GM12878 (cell line): Measurements from ENCODE around the gene SERPING1. TPM values are rescaled to one million over a fixed set of nuclear protein-coding genes. Genes with fewer than 3 reads are reported as not detected.

Experiments used
- ATAC-seq: fragments of 200-7000 bp; cut with Tn5 transposase; 3 replicates; pipeline ENCODE4 v1.9.1; 2020; ENCODE audit warnings: mild to moderate bottlenecking, moderate library complexity
- BruUV-seq: library from RNA; stranded (reverse); fragments of 400-500 nt; replicated peaks from 2 replicates; lab custom pipeline; 2021; lab: Mats Ljungman, UMichigan
- CTCF ChIA-PET: fragments of 300-600 bp; sonication (Branson Sonifier 250); formaldehyde crosslinking; extraction: SDS; loops from one replicate; lab custom pipeline; 2021; ENCODE audit warnings: inconsistent platforms; lab: Yijun Ruan, JAX
- POLR2A ChIA-PET: fragments of 350-600 bp; formaldehyde crosslinking; extraction: SDS; loops from one replicate; lab custom pipeline; 2021; ENCODE audit warnings: inconsistent platforms; lab: Charles Lee
- RAD21 ChIA-PET: fragments of 300-600 bp; sonication (Branson Sonifier 250); formaldehyde crosslinking; loops from one replicate; lab custom pipeline; 2023; ENCODE audit warnings: antibody characterized with exemption; ENCODE audit not compliant: unreplicated experiment; lab: Charles Lee
- SMC1A ChIA-PET: fragments of 300-600 bp; sonication (Branson Sonifier 250); formaldehyde crosslinking; loops from one replicate; lab custom pipeline; 2023; ENCODE audit not compliant: unreplicated experiment, uncharacterized antibody; lab: Charles Lee
- DNase-seq: peaks from one replicate; pipeline ENCODE4 v3.0.0-alpha.2; 2011; ENCODE audit warnings: low read depth, low spot score
- FAIRE-seq: peaks from 3 replicates; lab custom pipeline; 2011; peaks lifted over from hg19 to GRCh38; lab: Jason Lieb, UNC
- H2AFZ ChIP-seq: 2 replicates; pipeline ENCODE4 v1.6.0; 2011; ENCODE audit warnings: low read depth, low read length, control low read depth; ENCODE audit not compliant: control insufficient read depth
- H3K27ac ChIP-seq: 2 replicates; pipeline ENCODE4 v1.5.1; 2011; ENCODE audit warnings: control low read depth; ENCODE audit not compliant: control insufficient read depth, insufficient read depth
- H3K27me3 ChIP-seq, 2 experiments: replicated peaks in 1 of 2; 2 replicates each; pipeline versions ENCODE4 v1.6.0 to v1.6.1; 2011; ENCODE audit warnings: low read length in 1 of 2; ENCODE audit not compliant: control insufficient read depth in 2 of 2, insufficient read depth in 2 of 2
- H3K36me3 ChIP-seq, 2 experiments: 2 replicates each; pipeline ENCODE4 v1.5.1; 2011; ENCODE audit warnings: low read length in 1 of 2; ENCODE audit not compliant: control insufficient read depth in 2 of 2, insufficient read depth in 2 of 2
- H3K4me1 ChIP-seq: 2 replicates; pipeline ENCODE4 v1.6.1; 2011; ENCODE audit warnings: mild to moderate bottlenecking, low read length, moderate library complexity, mixed read lengths; ENCODE audit not compliant: control insufficient read depth, insufficient read depth
- H3K4me2 ChIP-seq: 2 replicates; pipeline ENCODE4 v1.6.0; 2011; ENCODE audit warnings: control low read depth; ENCODE audit not compliant: control insufficient read depth, insufficient read depth
- H3K4me3 ChIP-seq: fragments of 200-600 bp; sonication (generic); 2 replicates; pipeline ENCODE4 v1.5.1; 2016
- H3K79me2 ChIP-seq: 2 replicates; pipeline ENCODE4 v1.6.0; 2011; ENCODE audit warnings: low read length; ENCODE audit not compliant: control insufficient read depth, insufficient read depth
- H3K9ac ChIP-seq: 2 replicates; pipeline ENCODE4 v1.8.0; 2011; ENCODE audit warnings: low read length, control low read depth, mixed read lengths; ENCODE audit not compliant: control insufficient read depth, insufficient read depth
- H3K9me3 ChIP-seq: replicated peaks from 3 replicates; pipeline ENCODE4 v1.5.1; 2011; ENCODE audit warnings: mild to moderate bottlenecking, low read length; ENCODE audit not compliant: control insufficient read depth, insufficient read depth
- H4K20me1 ChIP-seq: 2 replicates; pipeline ENCODE4 v1.6.0; 2011; ENCODE audit not compliant: control insufficient read depth, insufficient read depth
- KDM1A ChIP-seq: fragments of 200-600 bp; sonication (generic); IDR thresholded peaks from 2 replicates; pipeline ENCODE4 v1.6.1; 2016; ENCODE audit warnings: borderline replicate concordance
- PRDM15 ChIP-seq: fragments of 450-650 bp; formaldehyde crosslinking; IDR thresholded peaks from 2 replicates; pipeline ENCODE4 v1.4.0; 2020; ENCODE audit warnings: mild to moderate bottlenecking, moderate library complexity
- WGBS: methylation state at CpG from one replicate; pipeline ENCODE4 v1.1.6; 2016; ENCODE audit warnings: low lambda C conversion rate; ENCODE audit not compliant: insufficient replicate concordance, insufficient coverage; ENCODE audit errors: missing lambda C conversion rate; 5-methylcytosine and 5-hydroxymethylcytosine counted together
- in situ Hi-C: fragments of 300-500 bp; cut with MboI; formaldehyde crosslinking; loops from 9 replicates; pipeline ENCODE4 v1.14.3; 2018; ENCODE audit warnings: mixed read lengths
- intact Hi-C: fragments of 100-400 bp; cut with micrococcal nuclease; formaldehyde crosslinking; loops from one replicate; pipeline ENCODE4 v1.14.2; 2022; ENCODE audit not compliant: unreplicated experiment
- polyA plus RNA-seq, 11 experiments: library from polyadenylated mRNA; depleted of rRNA in 4 of 11; unstranded in 6 of 11; stranded (reverse) in 5 of 11; fragments of >200 nt; fragmentation: Nextera tagmentation in 4 of 11; fragmentation: Illumina TruSeq in 1 of 11; extraction: Ambion mirVana in 4 of 11; extraction: Trizol in 1 of 11; gene quantifications; 1 replicate in 1 of 11; 2 replicates in 10 of 11; pipeline versions ENCODE4 v1.2.1 to v1.2.3, GENCODE V29; 2011 to 2016; ENCODE audit warnings: inconsistent platforms in 2 of 11, missing spikeins in 2 of 11, low read depth in 1 of 11
- total RNA-seq, 4 experiments: library from RNA; depleted of rRNA in 3 of 4; stranded (reverse); fragments of >200 nt in 3 of 4; fragmentation: Illumina TruSeq in 1 of 4; extraction: Trizol in 1 of 4; gene quantifications; 2 replicates each; pipeline versions ENCODE4 v1.2.1 to v1.2.3, GENCODE V29; 2013 to 2021
- TF ChIP-seq, protein P1 (sequence below): fragments of 450-650 bp; IDR thresholded peaks from 2 replicates; pipeline ENCODE4 v1.6.1; 2017; ENCODE audit warnings: mild to moderate bottlenecking, moderate library complexity

The SERPING1 gene
- total and polyA plus RNA-seq, 10 of the 15 experiments (the other 5 are each of a cell fraction or from before 2014, with no cell fraction given): 0.24 to 1.4 TPM; not detected in 8

DNA sequence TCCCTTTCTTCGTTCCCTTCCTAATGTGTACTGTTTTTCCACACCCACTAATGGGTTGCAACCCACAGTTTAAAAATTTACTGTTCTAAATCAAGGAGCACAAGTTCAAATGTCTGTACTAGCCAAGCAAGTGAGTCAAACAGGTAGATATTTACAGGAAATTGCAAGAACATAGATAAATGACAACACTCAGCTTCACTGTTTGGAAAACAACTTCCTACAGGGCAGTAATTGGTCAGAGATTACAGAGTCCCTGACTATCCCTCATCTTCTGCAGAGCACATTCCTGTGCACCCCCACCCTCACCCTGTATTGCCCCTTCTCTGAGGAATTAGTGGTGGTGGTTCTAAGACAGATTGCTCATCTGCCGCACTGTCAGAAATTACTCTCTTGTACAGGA, 1.9 kb downstream of the SERPING1 start:
- no peak for FAIRE-seq
- in situ Hi-C loops: no loop called here
- ChIA-PET RAD21 (no interaction called here), POLR2A (no interaction called here), SMC1A (no interaction called here), CTCF (interaction anchor here (1.0 kb wide), 1 partner anchor 42 kb away, joined by 3 read pairs; no protein-coding TSS in a partner anchor)
- Histone ChIP-seq H4K20me1 (no peaks in the 10 kb centered on the region), H3K27ac (no peak overlapping the region), H3K4me3 (no peak overlapping the region), H3K36me3 (no peaks in the 10 kb centered on the region)
- no TSS peak for BruUV-seq
- TF ChIP-seq PRDM15 (CRISPR knock-in tag) (no peak), KDM1A (no peak)
- TF ChIP-seq, protein P1, sequence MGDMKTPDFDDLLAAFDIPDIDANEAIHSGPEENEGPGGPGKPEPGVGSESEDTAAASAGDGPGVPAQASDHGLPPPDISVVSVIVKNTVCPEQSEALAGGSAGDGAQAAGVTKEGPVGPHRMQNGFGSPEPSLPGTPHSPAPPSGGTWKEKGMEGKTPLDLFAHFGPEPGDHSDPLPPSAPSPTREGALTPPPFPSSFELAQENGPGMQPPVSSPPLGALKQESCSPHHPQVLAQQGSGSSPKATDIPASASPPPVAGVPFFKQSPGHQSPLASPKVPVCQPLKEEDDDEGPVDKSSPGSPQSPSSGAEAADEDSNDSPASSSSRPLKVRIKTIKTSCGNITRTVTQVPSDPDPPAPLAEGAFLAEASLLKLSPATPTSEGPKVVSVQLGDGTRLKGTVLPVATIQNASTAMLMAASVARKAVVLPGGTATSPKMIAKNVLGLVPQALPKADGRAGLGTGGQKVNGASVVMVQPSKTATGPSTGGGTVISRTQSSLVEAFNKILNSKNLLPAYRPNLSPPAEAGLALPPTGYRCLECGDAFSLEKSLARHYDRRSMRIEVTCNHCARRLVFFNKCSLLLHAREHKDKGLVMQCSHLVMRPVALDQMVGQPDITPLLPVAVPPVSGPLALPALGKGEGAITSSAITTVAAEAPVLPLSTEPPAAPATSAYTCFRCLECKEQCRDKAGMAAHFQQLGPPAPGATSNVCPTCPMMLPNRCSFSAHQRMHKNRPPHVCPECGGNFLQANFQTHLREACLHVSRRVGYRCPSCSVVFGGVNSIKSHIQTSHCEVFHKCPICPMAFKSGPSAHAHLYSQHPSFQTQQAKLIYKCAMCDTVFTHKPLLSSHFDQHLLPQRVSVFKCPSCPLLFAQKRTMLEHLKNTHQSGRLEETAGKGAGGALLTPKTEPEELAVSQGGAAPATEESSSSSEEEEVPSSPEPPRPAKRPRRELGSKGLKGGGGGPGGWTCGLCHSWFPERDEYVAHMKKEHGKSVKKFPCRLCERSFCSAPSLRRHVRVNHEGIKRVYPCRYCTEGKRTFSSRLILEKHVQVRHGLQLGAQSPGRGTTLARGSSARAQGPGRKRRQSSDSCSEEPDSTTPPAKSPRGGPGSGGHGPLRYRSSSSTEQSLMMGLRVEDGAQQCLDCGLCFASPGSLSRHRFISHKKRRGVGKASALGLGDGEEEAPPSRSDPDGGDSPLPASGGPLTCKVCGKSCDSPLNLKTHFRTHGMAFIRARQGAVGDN: no peak
- TF ChIP-seq, all 136 proteins: peak for 0
- Histone ChIP-seq H3K4me2 (no peak overlapping the region), H3K9ac (no peak overlapping the region), H3K79me2 (no peaks in the 10 kb centered on the region), H3K9me3 (no peaks in the 10 kb centered on the region), H3K4me1 (no peaks in the 10 kb centered on the region), H3K27me3 (peaks cover 4 to 5% of the 10 kb centered on the region in 2 experiments), H2AFZ (no peak overlapping the region)
- 57% methylated on average over 2 of the region's 2 CpGs for WGBS
- intact Hi-C loops: no loop called here
- ATAC-seq: no peak
- no peak for DNase-seq
